ENCODE results near the gene DGKI.

DGKI gene

DNA sequence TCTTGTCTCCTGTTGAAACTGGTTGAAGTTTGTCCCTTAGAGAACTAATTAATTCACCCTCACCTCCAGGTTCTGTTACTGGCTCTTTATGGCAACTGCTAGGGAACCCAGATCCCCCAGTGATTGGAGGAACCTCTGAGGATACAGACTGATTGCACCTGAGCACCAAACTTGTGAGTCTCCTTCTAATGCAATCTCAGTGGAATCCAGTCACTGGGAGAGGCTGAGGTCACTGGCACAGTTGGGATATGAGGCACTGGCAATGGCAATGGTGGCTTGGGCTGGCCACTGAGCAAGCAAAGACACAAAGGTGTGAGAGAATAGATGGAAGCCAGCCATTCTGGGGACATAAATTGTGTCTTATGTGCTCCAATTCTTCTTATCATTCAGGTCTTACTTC lies 5.3 kb upstream of the DGKI start:
- no peak overlapping the region for H3K4me3 ChIP-seq (ENCODE audit: low read length)
- H3F3A ChIP-seq (ENCODE audit: control insufficient read depth, insufficient read depth): no peaks in the 10 kb centered on the region
- TF ChIP-seq CTCF (IDR thresholded peaks at IDR 0.05; ENCODE audit: low read depth, low read length, poor library complexity, severe bottlenecking) (no peak), EZH2phosphoT487 (IDR thresholded peaks at IDR 0.05; ENCODE audit: borderline replicate concordance, low read length) (no peak)
- no peaks in the 10 kb centered on the region for H3K9me3 ChIP-seq (ENCODE audit: control insufficient read depth, insufficient read depth, low read length)
- no peaks in the 10 kb centered on the region for H3K27me3 ChIP-seq (ENCODE audit: control insufficient read depth, low read length)
- no peak overlapping the region for H3K27ac ChIP-seq (ENCODE audit: low read depth, low read length)
- H3K9me2 ChIP-seq (replicated peaks; ENCODE audit: control insufficient read depth, low read length): no peaks in the 10 kb centered on the region
- no peaks in the 10 kb centered on the region for H3K79me2 ChIP-seq (ENCODE audit: control insufficient read depth, low read length)
- no peaks in the 10 kb centered on the region for H3K4me1 ChIP-seq (ENCODE audit: control insufficient read depth, low read length)
- H3K36me3 ChIP-seq (ENCODE audit: control insufficient read depth, low read length): no peaks in the 10 kb centered on the region
- no peaks in the 10 kb centered on the region for H4K20me1 ChIP-seq (ENCODE audit: control insufficient read depth, insufficient read depth, low read depth, low read length)
- no peak overlapping the region for H3K4me2 ChIP-seq (ENCODE audit: low read length)

DNA sequence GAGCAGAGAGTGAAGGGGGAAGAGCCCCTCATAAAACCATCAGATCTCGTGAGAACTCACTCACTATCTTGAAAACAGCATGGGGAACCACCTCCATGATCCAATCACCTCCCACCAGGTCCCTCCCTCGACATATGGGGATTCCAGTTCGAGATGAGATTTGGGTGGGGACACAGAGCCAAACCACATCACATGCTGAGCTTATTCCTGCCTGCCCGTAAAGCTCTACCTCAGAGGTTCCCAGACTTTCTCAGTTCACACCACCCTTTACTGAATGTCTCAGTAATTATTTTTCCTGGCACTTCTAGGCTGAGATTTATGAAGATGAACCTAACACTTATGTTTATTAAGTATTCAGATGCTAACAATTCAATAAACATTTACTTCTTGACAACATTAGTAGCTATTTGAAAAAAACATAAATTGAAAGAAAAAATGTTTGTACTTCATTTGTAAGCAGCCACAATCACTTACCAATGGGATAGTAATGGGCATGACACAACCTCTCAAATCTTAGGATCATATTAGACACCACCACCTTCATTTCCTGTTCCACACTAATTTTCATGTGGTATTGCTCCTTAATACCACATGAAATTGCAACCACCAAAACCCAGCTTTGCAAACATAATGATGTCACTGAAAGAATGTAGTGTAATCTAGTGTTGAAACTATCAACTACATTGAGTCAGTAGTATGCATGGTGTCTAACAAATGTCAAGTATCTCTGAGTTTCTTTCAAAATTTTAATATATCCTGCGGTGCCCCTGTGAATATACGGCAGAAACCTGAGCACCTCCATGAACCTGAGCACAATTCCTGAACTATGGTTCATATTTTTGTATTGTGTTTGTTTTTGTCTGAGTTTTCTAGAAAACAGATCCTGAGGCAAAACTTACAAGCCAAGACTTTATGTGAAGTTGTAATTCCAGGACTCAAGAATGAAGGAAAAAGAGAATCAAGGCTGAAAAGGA lies 4.5 kb upstream of the DGKI start:
- Histone ChIP-seq H3K4me1 (ENCODE audit: control insufficient read depth, low read length) (no peaks in the 10 kb centered on the region), H3K36me3 (ENCODE audit: control insufficient read depth, low read length) (no peaks in the 10 kb centered on the region), H4K20me1 (ENCODE audit: control insufficient read depth, insufficient read depth, low read depth, low read length) (no peaks in the 10 kb centered on the region), H3F3A (ENCODE audit: control insufficient read depth, insufficient read depth) (no peaks in the 10 kb centered on the region), H3K27me3 (ENCODE audit: control insufficient read depth, low read length) (no peaks in the 10 kb centered on the region), H3K9me2 (replicated peaks; ENCODE audit: control insufficient read depth, low read length) (no peaks in the 10 kb centered on the region), H3K27ac (ENCODE audit: low read depth, low read length) (no peak overlapping the region), H3K79me2 (ENCODE audit: control insufficient read depth, low read length) (no peaks in the 10 kb centered on the region), H3K4me2 (ENCODE audit: low read length) (no peak overlapping the region), H3K4me3 (ENCODE audit: low read length) (no peak overlapping the region), H3K9me3 (ENCODE audit: control insufficient read depth, insufficient read depth, low read length) (no peaks in the 10 kb centered on the region)
- TF ChIP-seq CTCF (IDR thresholded peaks at IDR 0.05; ENCODE audit: low read depth, low read length, poor library complexity, severe bottlenecking) (no peak), EZH2phosphoT487 (IDR thresholded peaks at IDR 0.05; ENCODE audit: borderline replicate concordance, low read length) (no peak)

- Histone ChIP-seq H3K36me3 (ENCODE audit: control insufficient read depth, low read length) (no peaks in the 10 kb centered on the region), H3K79me2 (ENCODE audit: control insufficient read depth, low read length) (no peaks in the 10 kb centered on the region), H3K27me3 (ENCODE audit: control insufficient read depth, low read length) (no peaks in the 10 kb centered on the region), H4K20me1 (ENCODE audit: control insufficient read depth, insufficient read depth, low read depth, low read length) (no peaks in the 10 kb centered on the region), H3K4me2 (ENCODE audit: low read length) (no peak overlapping the region), H3K9me3 (ENCODE audit: control insufficient read depth, insufficient read depth, low read length) (no peaks in the 10 kb centered on the region), H3K4me1 (ENCODE audit: control insufficient read depth, low read length) (no peaks in the 10 kb centered on the region), H3K4me3 (ENCODE audit: low read length) (no peak overlapping the region), H3F3A (ENCODE audit: control insufficient read depth, insufficient read depth) (no peaks in the 10 kb centered on the region), H3K9me2 (replicated peaks; ENCODE audit: control insufficient read depth, low read length) (no peaks in the 10 kb centered on the region), H3K27ac (ENCODE audit: low read depth, low read length) (no peak overlapping the region)
- TF ChIP-seq CTCF (IDR thresholded peaks at IDR 0.05; ENCODE audit: low read depth, low read length, poor library complexity, severe bottlenecking): no peak
- TF ChIP-seq EZH2phosphoT487 (IDR thresholded peaks at IDR 0.05; ENCODE audit: borderline replicate concordance, low read length): no peak
Observed at GRCh38 chr7:137850571-137850970, 3.8 kb upstream of the DGKI start.
